ENCODE data around the gene NEK9. TPM values are rescaled to one million over a fixed set of nuclear protein-coding genes. Genes with fewer than 3 reads are reported as not detected.

Gene NEK9
- total and polyA plus RNA-seq, 4 donors: 13.4 to 46.0 (median 29.8) TPM

- no peak overlapping the region for H3K27ac ChIP-seq (ENCODE audit: low read depth in 1 of 2, low read length in 2 of 2)
- no peak for TF ChIP-seq REST (IDR thresholded peaks at IDR 0.05)
- TF ChIP-seq YY1 (IDR thresholded peaks at IDR 0.05): no peak
- TF ChIP-seq FOXA1 (IDR thresholded peaks at IDR 0.05): no peak
- TF ChIP-seq ZBTB33 (IDR thresholded peaks at IDR 0.05): no peak
- no peak for TF ChIP-seq NR2F2 (IDR thresholded peaks at IDR 0.05)
- TF ChIP-seq EGR1 (IDR thresholded peaks at IDR 0.05; ENCODE audit: low read depth in 2 of 2): no peak
- no peak for TF ChIP-seq CTCF (IDR thresholded peaks at IDR 0.05; ENCODE audit: low read depth, low read length, missing input control)
- no peak for TF ChIP-seq JUND (IDR thresholded peaks at IDR 0.05)
- no peak for TF ChIP-seq GABPA (IDR thresholded peaks at IDR 0.05 in 1 of 2, conservative IDR thresholded peaks at IDR 0.05 in 1 of 2)
- no peak for TF ChIP-seq ATF3 (IDR thresholded peaks at IDR 0.05)
- no peak for TF ChIP-seq SP1 (IDR thresholded peaks at IDR 0.05)
- TF ChIP-seq MAX (IDR thresholded peaks at IDR 0.05): no peak
- TF ChIP-seq HNF4A (conservative IDR thresholded peaks at IDR 0.05): no peak
- TF ChIP-seq HNF4G (IDR thresholded peaks at IDR 0.05): no peak
- no peak for TF ChIP-seq RAD21 (IDR thresholded peaks at IDR 0.05)
- TF ChIP-seq FOXA2 (IDR thresholded peaks at IDR 0.05): no peak
- TF ChIP-seq TAF1 (conservative IDR thresholded peaks at IDR 0.05): no peak
- no peaks in the 10 kb centered on the region for H3K27me3 ChIP-seq (ENCODE audit: control insufficient read depth in 4 of 4, insufficient read depth in 4 of 4, low read length in 3 of 4)
- WGBS: 96% methylated on average over 2 of the region's 2 CpGs
- H3K9me3 ChIP-seq (ENCODE audit: control insufficient read depth in 4 of 4, low read length in 3 of 4): no peaks in the 10 kb centered on the region
- H3K4me3 ChIP-seq (ENCODE audit: low read depth in 1 of 3, low read length in 3 of 3): no peak overlapping the region
- peaks cover 21 to 79% (median 70%) of the 10 kb centered on the region in 4 donors for H3K36me3 ChIP-seq (ENCODE audit: control insufficient read depth in 4 of 4, insufficient read depth in 3 of 4, low read depth in 1 of 4, low read length in 3 of 4)
- H3K4me1 ChIP-seq (ENCODE audit: control insufficient read depth in 4 of 4, insufficient read depth in 4 of 4, low read length in 3 of 4): no peaks in the 10 kb centered on the region
- H3K9ac ChIP-seq (ENCODE audit: low read depth in 1 of 2, low read length in 2 of 2): no peak overlapping the region
- DNase-seq (ENCODE audit: low spot score): no peak
Measured at GRCh38 chr14:75109877-75110276, 17.0 kb downstream of the NEK9 start.

- no peak overlapping the region for H3K4me3 ChIP-seq (ENCODE audit: low read depth in 1 of 3, low read length in 3 of 3)
- WGBS: 80% methylated on average over 3 of the region's 3 CpGs
- no peak overlapping the region for H3K9ac ChIP-seq (ENCODE audit: low read depth in 1 of 2, low read length in 2 of 2)
- no peak for DNase-seq (ENCODE audit: low spot score)
- no peaks in the 10 kb centered on the region for H3K4me1 ChIP-seq (ENCODE audit: control insufficient read depth in 4 of 4, insufficient read depth in 4 of 4, low read length in 3 of 4)
- no peak for TF ChIP-seq GABPA (IDR thresholded peaks at IDR 0.05 in 1 of 2, conservative IDR thresholded peaks at IDR 0.05 in 1 of 2)
- TF ChIP-seq HNF4G (IDR thresholded peaks at IDR 0.05): no peak
- TF ChIP-seq RAD21 (IDR thresholded peaks at IDR 0.05): no peak
- TF ChIP-seq CTCF (IDR thresholded peaks at IDR 0.05; ENCODE audit: low read depth, low read length, missing input control): no peak
- no peak for TF ChIP-seq SP1 (IDR thresholded peaks at IDR 0.05)
- TF ChIP-seq FOXA2 (IDR thresholded peaks at IDR 0.05): no peak
- TF ChIP-seq ATF3 (IDR thresholded peaks at IDR 0.05): no peak
- TF ChIP-seq REST (IDR thresholded peaks at IDR 0.05): no peak
- H3K9me3 ChIP-seq (ENCODE audit: control insufficient read depth in 4 of 4, low read length in 3 of 4): no peaks in the 10 kb centered on the region
- H3K27me3 ChIP-seq (ENCODE audit: control insufficient read depth in 4 of 4, insufficient read depth in 4 of 4, low read length in 3 of 4): no peaks in the 10 kb centered on the region
- peaks cover 16 to 68% (median 54%) of the 10 kb centered on the region in 4 donors for H3K36me3 ChIP-seq (ENCODE audit: control insufficient read depth in 4 of 4, insufficient read depth in 3 of 4, low read depth in 1 of 4, low read length in 3 of 4)
- H3K27ac ChIP-seq (ENCODE audit: low read depth in 1 of 2, low read length in 2 of 2): no peak overlapping the region
Measured at GRCh38 chr14:75107186-75107585, 19.7 kb downstream of the NEK9 start.
